ENCODE data around the gene SHOC2. TPM values are rescaled to one million over a fixed set of nuclear protein-coding genes. Genes with fewer than 3 reads are reported as not detected.
A peak's percentile ranks its signal among the peaks of the same experiment; 100 is the strongest.

SHOC2 gene
- 14.3 and 17.9 TPM in 2 replicates for total RNA-seq (2014; rRNA removed; shearing (Covaris generic); ENCODE audit: low replicate concordance)

- in situ Hi-C loops (cut with HindIII; ENCODE audit: low pct_unique_long_range_greater_than_20kb, low sequenced_read_pairs) = no loop called here
- no peak for DNase-seq (ENCODE audit: low read depth)
These were observed at the start of gene SHOC2 for GRCh38 chr10:110919349-110919931. TSS of gene SHOC2 (plus strand) at chr10:110919604. CDS start at chr10:110964359, 44,755 bp downstream.

GRCh38 chr10:110870823-110871297, 48.5 kb upstream of the SHOC2 start:
- in situ Hi-C loops (cut with HindIII; ENCODE audit: low pct_unique_long_range_greater_than_20kb, low sequenced_read_pairs) = no loop called here
- DNase-seq (ENCODE audit: low read depth) = no peak

- in situ Hi-C loops (cut with HindIII; ENCODE audit: low pct_unique_long_range_greater_than_20kb, low sequenced_read_pairs) = no loop called here
- DNase-seq (ENCODE audit: low read depth) = peak; percentile 99
These were observed 47.9 kb upstream of the SHOC2 start, which contains the start of gene PDCD4 for GRCh38 chr10:110871298-110872084. TSS of gene PDCD4 (plus strand) at chr10:110871928. CDS start at chr10:110876028, 4,100 bp downstream.

GRCh38 chr10:110872145-110872983, 47.0 kb upstream of the SHOC2 start:
- DNase-seq (ENCODE audit: low read depth) = peak; percentile 67
- in situ Hi-C loops (cut with HindIII; ENCODE audit: low pct_unique_long_range_greater_than_20kb, low sequenced_read_pairs) = no loop called here

GRCh38 chr10:110872984-110873923, 46.1 kb upstream of the SHOC2 start:
- no peak for DNase-seq (ENCODE audit: low read depth)
- in situ Hi-C loops (cut with HindIII; ENCODE audit: low pct_unique_long_range_greater_than_20kb, low sequenced_read_pairs) = no loop called here

GRCh38 chr10:110873951-110874350, 45.5 kb upstream of the SHOC2 start:
- DNase-seq (ENCODE audit: low read depth) = no peak
- in situ Hi-C loops (cut with HindIII; ENCODE audit: low pct_unique_long_range_greater_than_20kb, low sequenced_read_pairs) = no loop called here

- in situ Hi-C loops (cut with HindIII; ENCODE audit: low pct_unique_long_range_greater_than_20kb, low sequenced_read_pairs) = no loop called here
- DNase-seq (ENCODE audit: low read depth) = no peak
These were observed 43.4 kb upstream of the SHOC2 start for GRCh38 chr10:110876000-110876399.

- in situ Hi-C loops (cut with HindIII; ENCODE audit: low pct_unique_long_range_greater_than_20kb, low sequenced_read_pairs) = no loop called here
- DNase-seq (ENCODE audit: low read depth) = no peak
These were observed 42.6 kb upstream of the SHOC2 start for GRCh38 chr10:110876788-110877187.

- in situ Hi-C loops (cut with HindIII; ENCODE audit: low pct_unique_long_range_greater_than_20kb, low sequenced_read_pairs) = no loop called here
- no peak for DNase-seq (ENCODE audit: low read depth)
These were observed 39.4 kb upstream of the SHOC2 start for GRCh38 chr10:110880012-110880411.

- in situ Hi-C loops (cut with HindIII; ENCODE audit: low pct_unique_long_range_greater_than_20kb, low sequenced_read_pairs) = no loop called here
- no peak for DNase-seq (ENCODE audit: low read depth)
These were observed 38.2 kb upstream of the SHOC2 start for GRCh38 chr10:110881247-110881646.

- no peak for DNase-seq (ENCODE audit: low read depth)
- in situ Hi-C loops (cut with HindIII; ENCODE audit: low pct_unique_long_range_greater_than_20kb, low sequenced_read_pairs) = no loop called here
These were observed 37.5 kb upstream of the SHOC2 start for GRCh38 chr10:110881905-110882304.

- in situ Hi-C loops (cut with HindIII; ENCODE audit: low pct_unique_long_range_greater_than_20kb, low sequenced_read_pairs) = no loop called here
- DNase-seq (ENCODE audit: low read depth) = no peak
These were observed 35.5 kb upstream of the SHOC2 start for GRCh38 chr10:110883924-110884323.

GRCh38 chr10:110885932-110886674, 33.3 kb upstream of the SHOC2 start:
- in situ Hi-C loops (cut with HindIII; ENCODE audit: low pct_unique_long_range_greater_than_20kb, low sequenced_read_pairs) = no loop called here
- no peak for DNase-seq (ENCODE audit: low read depth)

GRCh38 chr10:110887560-110887959, 31.8 kb upstream of the SHOC2 start:
- no peak for DNase-seq (ENCODE audit: low read depth)
- in situ Hi-C loops (cut with HindIII; ENCODE audit: low pct_unique_long_range_greater_than_20kb, low sequenced_read_pairs) = no loop called here

- in situ Hi-C loops (cut with HindIII; ENCODE audit: low pct_unique_long_range_greater_than_20kb, low sequenced_read_pairs) = no loop called here
- no peak for DNase-seq (ENCODE audit: low read depth)
These were observed 26.7 kb upstream of the SHOC2 start for GRCh38 chr10:110892602-110893288.

GRCh38 chr10:110893559-110894179, 25.7 kb upstream of the SHOC2 start:
- DNase-seq (ENCODE audit: low read depth) = peak; percentile 40
- in situ Hi-C loops (cut with HindIII; ENCODE audit: low pct_unique_long_range_greater_than_20kb, low sequenced_read_pairs) = no loop called here

All from Caki2 (cell line).